Measurements from ENCODE around the gene PRR22.

- TF ChIP-seq, protein P1, sequence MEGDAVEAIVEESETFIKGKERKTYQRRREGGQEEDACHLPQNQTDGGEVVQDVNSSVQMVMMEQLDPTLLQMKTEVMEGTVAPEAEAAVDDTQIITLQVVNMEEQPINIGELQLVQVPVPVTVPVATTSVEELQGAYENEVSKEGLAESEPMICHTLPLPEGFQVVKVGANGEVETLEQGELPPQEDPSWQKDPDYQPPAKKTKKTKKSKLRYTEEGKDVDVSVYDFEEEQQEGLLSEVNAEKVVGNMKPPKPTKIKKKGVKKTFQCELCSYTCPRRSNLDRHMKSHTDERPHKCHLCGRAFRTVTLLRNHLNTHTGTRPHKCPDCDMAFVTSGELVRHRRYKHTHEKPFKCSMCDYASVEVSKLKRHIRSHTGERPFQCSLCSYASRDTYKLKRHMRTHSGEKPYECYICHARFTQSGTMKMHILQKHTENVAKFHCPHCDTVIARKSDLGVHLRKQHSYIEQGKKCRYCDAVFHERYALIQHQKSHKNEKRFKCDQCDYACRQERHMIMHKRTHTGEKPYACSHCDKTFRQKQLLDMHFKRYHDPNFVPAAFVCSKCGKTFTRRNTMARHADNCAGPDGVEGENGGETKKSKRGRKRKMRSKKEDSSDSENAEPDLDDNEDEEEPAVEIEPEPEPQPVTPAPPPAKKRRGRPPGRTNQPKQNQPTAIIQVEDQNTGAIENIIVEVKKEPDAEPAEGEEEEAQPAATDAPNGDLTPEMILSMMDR (IDR thresholded peaks at IDR 0.05) = peak; percentile 60 to 94 (median 84)
- no peak for TF ChIP-seq POLR2A (IDR thresholded peaks at IDR 0.05)
These were observed 19.4 kb upstream of the PRR22 start for GRCh38 chr19:5803752-5804515.
